ELR (cell line): ENCODE results near the gene IFNGR1.
"Not testable (repeated sequence)": the region's sequence is repeated elsewhere in the genome, so short reads cannot be mapped to it uniquely, and the experiment has no call there.

Source experiments
- DNase-seq: peaks from one replicate; pipeline ENCODE4 v3.0.0-alpha.2; 2015; ENCODE audit warnings: low read depth

Gene IFNGR1

DNA sequence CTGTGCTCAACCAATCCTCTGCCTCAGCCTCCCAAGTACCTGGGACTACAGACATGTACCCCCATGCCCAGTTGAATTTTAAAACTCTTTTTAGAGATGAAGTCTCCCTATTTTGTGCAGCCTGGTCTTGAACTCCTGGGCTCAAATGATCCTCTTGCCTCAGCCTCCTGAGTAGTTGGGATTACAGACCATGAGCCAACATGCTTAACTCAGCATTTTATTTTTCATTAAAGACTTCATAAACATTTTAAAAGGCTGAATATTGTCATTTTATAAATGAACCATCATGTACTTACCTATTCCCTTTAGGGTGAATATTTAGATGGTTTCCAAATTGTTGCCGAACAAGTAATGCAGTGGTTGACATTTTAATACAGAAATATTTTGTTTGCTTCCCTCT is 16.5 kb upstream of the IFNGR1 start:
- DNase-seq, result no peak

DNA sequence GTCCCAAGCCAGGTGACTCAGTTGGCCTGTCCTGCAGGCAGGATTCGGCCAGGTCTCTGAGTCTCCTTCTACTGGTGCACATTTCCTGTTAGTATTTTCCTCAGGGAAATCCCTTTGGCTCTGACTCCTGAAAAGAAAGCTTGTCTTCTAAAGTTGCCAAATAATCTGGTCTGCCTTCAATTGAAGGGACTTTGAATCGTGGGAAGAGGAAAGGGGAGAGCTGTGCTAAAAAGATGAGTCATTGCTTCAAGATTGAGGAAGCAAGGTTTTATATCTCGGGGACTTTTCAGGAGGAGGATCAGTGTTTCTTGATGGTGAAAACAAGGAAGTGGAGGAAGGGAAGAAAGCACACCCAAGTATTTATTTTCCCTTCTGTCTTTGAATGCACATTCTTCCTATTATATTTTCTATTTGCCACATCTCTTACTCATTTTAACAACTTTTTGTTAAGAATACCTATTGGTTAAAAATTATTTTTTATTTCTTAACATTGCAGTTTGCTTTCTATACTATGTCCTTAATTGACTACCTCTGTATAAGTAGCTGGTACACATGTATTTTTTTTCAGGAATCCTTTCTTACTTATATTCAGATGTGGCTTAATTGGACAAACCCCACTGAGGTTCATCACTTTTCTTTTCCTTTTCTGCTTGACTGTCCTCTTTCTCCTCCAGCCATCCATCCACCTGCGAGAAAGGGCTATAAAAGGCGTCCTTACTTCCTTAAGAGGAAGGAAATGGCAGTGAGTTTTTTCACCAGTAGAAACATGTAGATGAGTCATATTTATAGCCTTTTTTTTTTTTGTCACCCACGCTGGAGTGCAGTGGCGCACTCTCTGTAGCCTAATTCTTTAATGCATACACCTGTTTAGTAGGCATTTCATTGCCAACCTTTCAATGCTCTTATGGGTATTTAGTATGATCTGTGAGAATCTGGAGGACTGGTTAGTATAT is 15.0 kb upstream of the IFNGR1 start:
- DNase-seq, result peak; percentile 74

DNA sequence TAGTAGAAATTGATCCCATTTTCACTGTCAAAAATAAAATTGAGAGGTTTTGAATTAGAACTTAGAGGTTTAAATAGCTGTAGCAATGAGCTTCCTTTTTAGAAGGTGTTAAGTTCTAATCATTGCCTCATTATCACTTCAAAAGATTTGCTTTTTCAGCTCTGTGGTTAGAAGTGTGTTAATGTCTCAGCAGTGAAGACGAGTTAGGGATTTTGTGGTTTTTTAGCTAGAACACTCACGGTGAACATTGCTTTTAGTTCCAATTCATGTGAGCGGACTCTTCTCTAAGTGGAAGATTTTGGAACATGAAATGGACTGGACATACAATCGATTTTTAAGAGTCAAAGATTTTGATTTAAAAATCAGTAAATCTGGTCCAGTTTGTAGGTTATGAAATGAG is 12.7 kb upstream of the IFNGR1 start:
- no peak for DNase-seq

GRCh38 chr6:137230956-137231555 is 11.9 kb upstream of the IFNGR1 start:
- no peak for DNase-seq

DNA sequence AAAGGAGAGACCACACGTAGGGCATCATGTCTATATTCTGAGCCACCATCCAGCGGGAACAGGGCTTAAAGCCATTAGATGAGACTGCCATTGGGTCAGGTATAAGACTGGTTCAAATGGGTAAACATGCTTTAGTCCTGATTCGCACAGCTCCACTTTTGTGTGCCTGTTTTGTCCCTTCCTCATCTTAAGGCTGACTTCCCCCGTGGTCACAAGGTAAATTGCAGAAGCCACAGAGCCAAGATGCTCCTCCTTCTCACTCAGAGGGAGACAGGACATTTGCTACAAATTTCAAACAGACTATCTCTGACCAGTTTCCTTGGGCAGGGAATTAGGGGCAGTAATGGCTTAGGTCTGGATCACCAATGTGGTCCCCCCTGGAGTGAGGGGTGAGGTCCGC is 11.4 kb upstream of the IFNGR1 start:
- no peak for DNase-seq

- DNase-seq, result no peak
Measured at GRCh38 chr6:137229075-137229759, 10.0 kb upstream of the IFNGR1 start.

GRCh38 chr6:137227871-137228302 is 8.7 kb upstream of the IFNGR1 start:
- no peak for DNase-seq

GRCh38 chr6:137226697-137227096 is 7.5 kb upstream of the IFNGR1 start:
- DNase-seq, result no peak

DNA sequence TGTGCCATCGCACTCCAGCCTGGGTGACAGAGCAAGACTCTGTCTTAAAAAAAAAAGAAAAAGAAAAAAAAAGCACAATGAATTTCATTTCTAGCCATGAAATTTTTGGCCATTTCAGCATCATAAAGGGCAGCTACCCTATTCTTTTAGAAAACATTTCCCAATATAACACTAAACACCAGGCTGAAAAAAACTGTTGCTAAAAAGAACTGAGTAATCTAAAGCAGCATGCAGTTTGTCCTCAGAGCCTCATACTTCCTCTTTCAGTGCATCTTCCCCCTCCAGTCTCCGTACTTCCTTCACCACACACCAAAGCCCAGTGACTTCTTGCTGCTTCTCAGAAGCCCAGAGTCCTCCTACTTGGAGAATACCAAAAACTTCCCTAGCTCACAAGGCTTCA is 5.6 kb upstream of the IFNGR1 start:
- no peak for DNase-seq

GRCh38 chr6:137223370-137224131 is 4.4 kb upstream of the IFNGR1 start:
- peak; percentile 23 for DNase-seq

DNA sequence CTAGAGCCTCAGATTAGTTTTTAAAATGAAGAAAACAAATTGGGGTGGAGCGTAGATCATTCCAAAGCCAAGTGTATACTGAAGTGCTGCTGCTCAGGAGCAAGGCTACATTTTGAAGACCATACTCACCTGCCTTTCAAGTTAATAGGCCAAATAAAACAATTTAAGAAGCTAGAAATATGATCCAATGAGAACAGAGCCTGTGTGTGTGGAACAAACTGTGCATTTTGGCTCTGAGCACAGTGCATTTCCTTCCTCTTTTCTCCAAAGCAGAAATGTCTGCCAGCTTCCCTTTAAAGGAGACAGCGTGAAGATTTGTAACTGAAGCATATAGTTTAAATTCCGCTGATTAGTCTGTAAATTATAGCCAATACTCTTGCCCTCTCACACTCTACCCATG is 3.2 kb upstream of the IFNGR1 start:
- DNase-seq, result no peak

DNA sequence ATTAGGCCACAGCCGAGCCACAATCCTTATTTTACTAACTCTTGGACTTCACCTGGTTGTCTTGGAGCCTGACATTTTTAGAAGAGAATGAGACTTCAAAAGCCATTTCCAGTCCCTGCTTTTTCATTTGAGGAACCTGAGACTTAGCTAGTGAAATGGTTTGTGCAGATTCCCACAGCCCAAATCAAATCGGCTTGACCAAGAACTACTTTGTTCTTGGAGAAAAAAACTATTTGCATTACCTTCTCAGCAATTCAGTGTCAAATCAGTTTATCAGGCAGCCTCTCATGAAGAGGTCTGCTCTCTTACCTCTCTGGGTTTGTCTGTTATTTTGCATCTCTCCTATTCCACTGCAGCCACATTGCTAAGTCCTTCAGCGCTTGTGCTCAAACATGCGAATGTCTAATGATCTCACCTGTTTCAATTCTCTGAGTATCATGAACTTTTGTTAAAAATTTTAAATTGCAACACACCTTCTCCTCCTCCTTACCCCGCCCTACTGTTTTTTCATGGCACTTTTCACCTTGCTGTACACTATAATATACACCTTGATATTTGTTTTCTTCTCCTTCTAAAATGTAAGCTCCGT is 573 bp upstream of the IFNGR1 start:
- DNase-seq, result no peak

DNA sequence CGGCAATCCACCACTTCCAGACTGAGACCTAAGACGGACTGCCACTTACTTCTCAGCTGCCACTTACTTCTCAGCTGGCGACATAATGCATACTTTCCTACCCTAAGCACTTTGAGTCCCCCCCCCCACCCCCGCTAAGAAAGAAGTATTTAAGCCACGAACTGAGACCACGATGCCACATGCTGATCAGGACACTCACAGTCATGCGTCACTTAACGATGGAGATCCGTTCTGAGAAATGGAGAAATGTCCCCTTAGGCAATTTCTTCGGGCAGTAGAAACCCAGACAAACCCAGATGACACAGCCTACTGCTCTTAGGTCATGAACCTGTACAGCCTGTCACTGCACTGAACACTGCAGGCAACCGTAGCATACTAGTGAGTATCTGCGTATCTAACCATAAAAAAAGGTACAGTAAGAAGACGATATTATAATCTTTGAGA is 690 bp downstream of the IFNGR1 start:
- peak; percentile 93 for DNase-seq

- peak; percentile 32 for DNase-seq
Measured at GRCh38 chr6:137217801-137218472, 1.2 kb downstream of the IFNGR1 start.

GRCh38 chr6:137216875-137217553 is 2.2 kb downstream of the IFNGR1 start:
- no peak for DNase-seq

DNA sequence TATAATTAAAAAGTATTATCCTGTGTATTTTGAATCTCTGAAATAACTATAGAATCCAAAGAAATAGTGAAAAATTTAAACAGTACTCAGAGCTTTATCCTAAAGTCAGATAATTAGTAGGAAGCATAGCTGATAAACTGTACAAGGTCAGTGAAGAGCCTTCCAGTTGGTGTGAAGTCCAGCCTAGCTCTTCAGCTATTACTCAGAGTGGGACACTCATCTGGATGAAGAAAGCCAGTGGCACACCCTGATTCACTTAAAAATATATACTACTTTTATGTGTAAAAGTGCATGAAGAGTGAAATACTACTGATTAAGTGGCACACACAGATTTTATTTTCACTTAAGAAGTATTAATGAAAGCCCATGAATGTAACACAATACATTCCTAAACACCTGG is 3.1 kb downstream of the IFNGR1 start:
- DNase-seq, result peak; percentile 52

GRCh38 chr6:137215630-137216029 is 3.6 kb downstream of the IFNGR1 start:
- not testable (repeated sequence) for DNase-seq

- DNase-seq, result no peak
Measured at GRCh38 chr6:137214931-137215330, 4.3 kb downstream of the IFNGR1 start.

DNA sequence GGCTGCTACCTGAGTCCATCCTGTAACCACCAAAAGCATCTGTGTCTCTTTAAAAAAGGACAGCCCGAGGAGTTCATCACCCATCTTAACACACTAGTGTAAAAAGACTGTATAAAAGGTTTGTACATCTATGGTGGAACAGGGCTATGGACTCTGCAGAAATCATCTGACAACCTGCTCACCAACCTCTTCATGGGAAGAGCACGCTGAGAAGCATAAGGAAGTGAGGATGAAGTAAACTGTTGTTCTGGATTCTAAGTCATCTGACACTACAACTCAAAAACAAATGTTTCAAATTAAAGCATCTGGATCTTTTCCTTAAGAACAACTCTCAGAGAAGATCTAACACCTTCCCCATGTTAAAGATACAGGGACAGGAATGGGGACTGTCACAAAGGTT is 5.4 kb downstream of the IFNGR1 start:
- DNase-seq, result no peak

- no peak for DNase-seq
Measured at GRCh38 chr6:137213331-137213740, 5.8 kb downstream of the IFNGR1 start.
